HEK293 (cell line): ENCODE results near the gene ABHD16A.

Experiments
- CTCF ChIA-PET: fragments of 350-600 bp; formaldehyde crosslinking; extraction: SDS; loops from one replicate; lab custom pipeline; 2021; ENCODE audit warnings: antibody characterized with exemption; lab: Yijun Ruan, JAX
- POLR2A ChIA-PET: fragments of 300-600 bp; formaldehyde crosslinking; extraction: SDS; loops from one replicate; lab custom pipeline; 2020; ENCODE audit warnings: antibody characterized with exemption, inconsistent platforms; lab: Yijun Ruan, JAX
- H3K27ac ChIP-seq: fragments of 200-500 bp; sonication (Bioruptor generic); 2 replicates; pipeline ENCODE4 v1.5.1; 2014; ENCODE audit warnings: low read depth, low read length, control low read depth, inconsistent platforms; ENCODE audit errors: extremely low read depth
- H3K36me3 ChIP-seq, 2 experiments: fragments of 200-500 bp in 1 of 2; sonication (Bioruptor generic) in 1 of 2; 1 replicate in 1 of 2; 2 replicates in 1 of 2; pipeline ENCODE4 v1.5.1; 2014 to 2017; ENCODE audit warnings: inconsistent platforms in 2 of 2, low read length in 2 of 2; ENCODE audit not compliant: control insufficient read depth in 2 of 2, insufficient read depth in 1 of 2
- H3K4me1 ChIP-seq: fragments of 200-500 bp; sonication (Bioruptor generic); 2 replicates; pipeline ENCODE4 v1.5.1; 2014; ENCODE audit warnings: mild to moderate bottlenecking, low read length, inconsistent platforms; ENCODE audit not compliant: control insufficient read depth, insufficient read depth
- H3K4me3 ChIP-seq: 2 replicates; pipeline ENCODE4 v1.5.1; 2011; ENCODE audit warnings: low read depth, mild to moderate bottlenecking, control low read depth, low read length, moderate library complexity
- H3K9me3 ChIP-seq: fragments of 200-500 bp; sonication (Bioruptor generic); 2 replicates; pipeline ENCODE4 v1.5.1; 2014; ENCODE audit warnings: low read depth, low read length, inconsistent platforms; ENCODE audit not compliant: control insufficient read depth, insufficient read depth
- EGR2 ChIP-seq: fragments of 450-650 bp; formaldehyde crosslinking; IDR thresholded peaks from 2 replicates; pipeline ENCODE4 v1.5.1; 2016; ENCODE audit warnings: low read depth, missing biosample characterization, missing genetic modification characterization
- WT1 ChIP-seq: fragments of 450-650 bp; formaldehyde crosslinking; IDR thresholded peaks from 2 replicates; pipeline ENCODE4 v1.5.1; 2016; ENCODE audit warnings: missing biosample characterization, missing genetic modification characterization
- ZFHX2 ChIP-seq: fragments of 450-650 bp; formaldehyde crosslinking; conservative IDR thresholded peaks from 2 replicates; pipeline ENCODE4 v1.5.1; 2016; ENCODE audit warnings: missing biosample characterization, missing genetic modification characterization
- ZNF175 ChIP-seq: fragments of 450-650 bp; formaldehyde crosslinking; IDR thresholded peaks from 2 replicates; pipeline ENCODE4 v1.5.1; 2016; ENCODE audit warnings: missing biosample characterization, missing genetic modification characterization
- ZNF324 ChIP-seq: fragments of 450-650 bp; formaldehyde crosslinking; IDR thresholded peaks from 2 replicates; pipeline ENCODE4 v1.5.1; 2016; ENCODE audit warnings: missing biosample characterization, missing genetic modification characterization
- ZNF571 ChIP-seq: fragments of 450-650 bp; formaldehyde crosslinking; IDR thresholded peaks from 2 replicates; pipeline ENCODE4 v1.5.0; 2017; ENCODE audit warnings: missing biosample characterization, missing genetic modification characterization
- ZNF654 ChIP-seq: fragments of 450-650 bp; formaldehyde crosslinking; IDR thresholded peaks from 2 replicates; pipeline ENCODE4 v1.5.1; 2016; ENCODE audit warnings: low read depth, missing biosample characterization, missing genetic modification characterization
- ZNF747 ChIP-seq: fragments of 450-650 bp; formaldehyde crosslinking; IDR thresholded peaks from 2 replicates; pipeline ENCODE4 v1.5.1; 2016; ENCODE audit warnings: missing biosample characterization, missing genetic modification characterization
- TF ChIP-seq, protein P1 (sequence below): fragments of 450-650 bp; formaldehyde crosslinking; IDR thresholded peaks from 2 replicates; pipeline ENCODE4 v1.5.1; 2016; ENCODE audit warnings: missing biosample characterization, missing genetic modification characterization
- TF ChIP-seq, protein P2 (sequence below): fragments of 450-650 bp; formaldehyde crosslinking; IDR thresholded peaks from 2 replicates; pipeline ENCODE4 v1.5.1; 2017; ENCODE audit warnings: missing biosample characterization, missing genetic modification characterization
- TF ChIP-seq, protein P3 (sequence below): fragments of 450-650 bp; formaldehyde crosslinking; optimal IDR thresholded peaks from 2 replicates; pipeline ENCODE3; 2016; ENCODE audit warnings: missing biosample characterization, mild to moderate bottlenecking, missing genetic modification characterization
- TF ChIP-seq, protein P4 (sequence below): fragments of 450-650 bp; formaldehyde crosslinking; IDR thresholded peaks from 2 replicates; pipeline ENCODE4 v1.5.1; 2016; ENCODE audit warnings: missing biosample characterization, missing genetic modification characterization

ABHD16A gene

DNA sequence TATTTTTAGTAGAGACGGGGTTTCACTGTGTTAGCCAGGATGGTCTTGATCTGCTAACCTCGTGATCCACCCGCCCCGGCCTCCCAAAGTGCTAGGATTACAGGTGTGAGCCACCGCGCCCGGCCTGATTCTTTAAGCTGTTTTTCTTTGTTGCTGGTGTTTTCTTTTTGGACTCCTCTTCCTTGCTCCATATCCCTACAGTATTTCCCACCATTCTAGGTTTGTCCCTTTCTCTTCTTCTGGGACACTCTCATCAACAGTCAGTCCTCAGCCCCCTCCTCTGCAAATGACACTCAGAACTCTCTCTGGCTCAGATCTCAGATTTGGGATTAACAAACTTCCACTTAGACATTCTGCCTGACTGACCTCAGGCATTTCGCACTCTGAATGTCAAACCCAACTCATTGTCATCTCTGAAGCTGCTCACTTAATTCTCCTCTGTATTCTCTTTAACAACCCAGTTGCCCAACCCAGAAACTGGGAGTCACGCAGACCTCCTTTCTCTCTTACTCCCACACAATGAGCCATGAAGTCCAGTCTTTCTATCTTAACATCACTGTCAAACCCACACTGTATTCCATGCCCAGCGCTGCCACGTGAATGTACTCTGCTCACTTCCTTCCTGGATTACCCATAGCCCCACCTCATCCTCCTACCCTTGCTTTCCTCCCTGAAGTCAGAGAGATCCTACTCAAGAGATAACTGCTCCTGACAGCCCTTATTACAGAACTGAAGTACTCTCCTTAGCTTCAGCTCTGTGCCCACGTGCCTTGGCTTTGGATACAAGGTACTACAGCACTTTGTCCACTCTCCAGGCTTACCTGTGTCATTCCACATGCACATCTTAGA is 22.6 kb upstream of the ABHD16A start:
- Histone ChIP-seq H3K4me1 (no peaks in the 10 kb centered on the region), H3K27ac (no peak overlapping the region), H3K9me3 (no peaks in the 10 kb centered on the region), H3K4me3 (no peak overlapping the region), H3K36me3 (peaks cover 0 to 27% of the 10 kb centered on the region in 2 experiments; a peak in 1 of 3 replicates)
- ChIA-PET CTCF (no interaction called here), POLR2A (interaction anchor here (0.5 to 3.2 kb wide), 6 partner anchors 10 to 137 kb away, joined by 3 to 13 read pairs (median 4); partner anchors contain the start of genes ABHD16A and HSPA1B)
- TF ChIP-seq EGR2 (tag by site-specific recombination), result peak; percentile 85
- TF ChIP-seq ZNF747, result no peak
- peak; percentile 45; the same call in 1 of the 2 replicates for TF ChIP-seq ZFHX2 (tag by site-specific recombination)

DNA sequence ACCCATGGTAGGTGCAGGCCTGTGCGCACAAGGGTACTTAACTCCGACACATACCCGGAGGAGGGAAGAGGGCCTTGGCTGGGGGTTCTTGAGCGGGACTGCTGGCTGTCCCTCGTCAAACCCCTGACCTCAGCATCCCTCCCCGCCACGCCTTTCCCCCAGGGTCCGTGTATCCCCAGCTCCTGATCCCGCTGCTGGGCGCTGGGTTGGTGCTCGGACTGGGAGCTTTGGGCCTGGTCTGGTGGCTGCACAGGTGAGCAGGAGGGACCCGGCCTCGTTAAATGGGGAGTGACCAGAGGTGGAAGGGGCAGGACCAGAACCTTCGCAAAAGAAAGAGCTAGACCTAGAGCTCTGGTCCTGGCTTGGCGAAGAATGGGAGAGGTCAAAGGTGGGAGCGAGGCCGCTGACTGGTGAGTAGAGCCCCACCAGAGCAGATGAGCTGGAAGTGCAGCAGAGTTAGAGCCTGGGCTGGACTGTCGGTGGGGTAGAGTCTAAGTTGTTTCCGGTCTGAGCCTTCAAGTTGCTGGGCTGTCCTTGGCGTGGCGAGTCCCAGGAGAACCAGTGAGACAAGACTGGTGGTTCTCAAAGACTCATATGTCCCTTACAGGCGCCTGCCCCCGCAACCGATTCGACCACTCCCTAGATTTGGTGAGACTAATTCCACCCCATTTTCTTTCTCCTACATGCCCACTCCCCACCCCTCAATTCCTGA is 21.0 kb upstream of the ABHD16A start:
- Histone ChIP-seq H3K4me3 (no peak overlapping the region), H3K9me3 (no peaks in the 10 kb centered on the region), H3K4me1 (no peaks in the 10 kb centered on the region), H3K36me3 (peaks cover 0 to 25% of the 10 kb centered on the region in 2 experiments; a peak in 1 of 3 replicates), H3K27ac (no peak overlapping the region)
- TF ChIP-seq, protein P1, sequence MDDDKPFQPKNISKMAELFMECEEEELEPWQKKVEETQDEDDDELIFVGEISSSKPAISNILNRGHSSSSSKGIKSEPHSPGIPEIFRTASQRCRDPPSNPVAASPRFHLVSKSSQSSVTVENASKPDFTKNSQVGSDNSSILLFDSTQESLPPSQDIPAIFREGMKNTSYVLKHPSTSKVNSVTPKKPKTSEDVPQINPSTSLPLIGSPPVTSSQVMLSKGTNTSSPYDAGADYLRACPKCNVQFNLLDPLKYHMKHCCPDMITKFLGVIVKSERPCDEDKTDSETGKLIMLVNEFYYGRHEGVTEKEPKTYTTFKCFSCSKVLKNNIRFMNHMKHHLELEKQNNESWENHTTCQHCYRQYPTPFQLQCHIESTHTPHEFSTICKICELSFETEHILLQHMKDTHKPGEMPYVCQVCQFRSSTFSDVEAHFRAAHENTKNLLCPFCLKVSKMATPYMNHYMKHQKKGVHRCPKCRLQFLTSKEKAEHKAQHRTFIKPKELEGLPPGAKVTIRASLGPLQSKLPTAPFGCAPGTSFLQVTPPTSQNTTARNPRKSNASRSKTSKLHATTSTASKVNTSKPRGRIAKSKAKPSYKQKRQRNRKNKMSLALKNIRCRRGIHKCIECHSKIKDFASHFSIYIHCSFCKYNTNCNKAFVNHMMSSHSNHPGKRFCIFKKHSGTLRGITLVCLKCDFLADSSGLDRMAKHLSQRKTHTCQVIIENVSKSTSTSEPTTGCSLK (tag by site-specific recombination), result no peak
- TF ChIP-seq ZNF571 (no peak), ZNF324 (tag by site-specific recombination) (no peak), ZNF175 (tag by site-specific recombination) (no peak), WT1 (tag by site-specific recombination) (no peak), ZNF654 (tag by site-specific recombination) (no peak)
- TF ChIP-seq, protein P2, sequence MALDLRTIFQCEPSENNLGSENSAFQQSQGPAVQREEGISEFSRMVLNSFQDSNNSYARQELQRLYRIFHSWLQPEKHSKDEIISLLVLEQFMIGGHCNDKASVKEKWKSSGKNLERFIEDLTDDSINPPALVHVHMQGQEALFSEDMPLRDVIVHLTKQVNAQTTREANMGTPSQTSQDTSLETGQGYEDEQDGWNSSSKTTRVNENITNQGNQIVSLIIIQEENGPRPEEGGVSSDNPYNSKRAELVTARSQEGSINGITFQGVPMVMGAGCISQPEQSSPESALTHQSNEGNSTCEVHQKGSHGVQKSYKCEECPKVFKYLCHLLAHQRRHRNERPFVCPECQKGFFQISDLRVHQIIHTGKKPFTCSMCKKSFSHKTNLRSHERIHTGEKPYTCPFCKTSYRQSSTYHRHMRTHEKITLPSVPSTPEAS (tag by site-specific recombination), result no peak
- TF ChIP-seq, protein P3, sequence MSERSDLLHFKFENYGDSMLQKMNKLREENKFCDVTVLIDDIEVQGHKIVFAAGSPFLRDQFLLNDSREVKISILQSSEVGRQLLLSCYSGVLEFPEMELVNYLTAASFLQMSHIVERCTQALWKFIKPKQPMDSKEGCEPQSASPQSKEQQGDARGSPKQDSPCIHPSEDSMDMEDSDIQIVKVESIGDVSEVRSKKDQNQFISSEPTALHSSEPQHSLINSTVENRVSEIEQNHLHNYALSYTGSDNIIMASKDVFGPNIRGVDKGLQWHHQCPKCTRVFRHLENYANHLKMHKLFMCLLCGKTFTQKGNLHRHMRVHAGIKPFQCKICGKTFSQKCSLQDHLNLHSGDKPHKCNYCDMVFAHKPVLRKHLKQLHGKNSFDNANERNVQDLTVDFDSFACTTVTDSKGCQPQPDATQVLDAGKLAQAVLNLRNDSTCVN (tag by site-specific recombination), result no peak
- TF ChIP-seq, protein P4, sequence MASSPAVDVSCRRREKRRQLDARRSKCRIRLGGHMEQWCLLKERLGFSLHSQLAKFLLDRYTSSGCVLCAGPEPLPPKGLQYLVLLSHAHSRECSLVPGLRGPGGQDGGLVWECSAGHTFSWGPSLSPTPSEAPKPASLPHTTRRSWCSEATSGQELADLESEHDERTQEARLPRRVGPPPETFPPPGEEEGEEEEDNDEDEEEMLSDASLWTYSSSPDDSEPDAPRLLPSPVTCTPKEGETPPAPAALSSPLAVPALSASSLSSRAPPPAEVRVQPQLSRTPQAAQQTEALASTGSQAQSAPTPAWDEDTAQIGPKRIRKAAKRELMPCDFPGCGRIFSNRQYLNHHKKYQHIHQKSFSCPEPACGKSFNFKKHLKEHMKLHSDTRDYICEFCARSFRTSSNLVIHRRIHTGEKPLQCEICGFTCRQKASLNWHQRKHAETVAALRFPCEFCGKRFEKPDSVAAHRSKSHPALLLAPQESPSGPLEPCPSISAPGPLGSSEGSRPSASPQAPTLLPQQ (tag by site-specific recombination), result no peak
- ChIA-PET POLR2A (interaction anchor here (0.8 to 3.2 kb wide), 8 partner anchors 8 to 106 kb away, joined by 3 to 13 read pairs (median 4); partner anchors contain the start of genes ABHD16A, CLIC1, HSPA1B and MSH5), CTCF (interaction anchor here (0.6 to 1.5 kb wide), 6 partner anchors 8 to 72 kb away, joined by 3 to 6 read pairs (median 4); no protein-coding TSS in a partner anchor)
